SU-DHL-6 (cell line): ENCODE results near the gene DLX5.

Source experiments
- H2AFZ ChIP-seq: fragments of 200-600 bp; sonication (generic); 2 replicates; pipeline ENCODE4 v1.6.1; 2014; ENCODE audit warnings: low read depth, mild to moderate bottlenecking, moderate library complexity, mixed read lengths, antibody characterized with exemption, low read length; ENCODE audit not compliant: severe bottlenecking
- H3F3A ChIP-seq: fragments of 200-600 bp; shearing (Covaris generic); 2 replicates; pipeline ENCODE4 v1.6.0; 2016; ENCODE audit warnings: antibody characterized with exemption, mild to moderate bottlenecking; ENCODE audit not compliant: insufficient read depth
- H3K27ac ChIP-seq: fragments of 200-600 bp; sonication (generic); 2 replicates; pipeline ENCODE4 v1.5.1; 2016; ENCODE audit warnings: low read depth, mild to moderate bottlenecking, low read length, moderate library complexity, mixed read lengths
- H3K27me3 ChIP-seq: fragments of 200-600 bp; sonication (generic), shearing (Covaris generic); 2 replicates; pipeline ENCODE4 v1.6.0; 2014; ENCODE audit warnings: mild to moderate bottlenecking, low read length
- H3K36me3 ChIP-seq: fragments of 200-600 bp; sonication (generic); 2 replicates; pipeline ENCODE4 v1.6.1; 2014; ENCODE audit warnings: mild to moderate bottlenecking, low read length, mixed read lengths
- H3K4me2 ChIP-seq: fragments of 300-600, 200-600 bp; shearing (Covaris generic), sonication (generic); 2 replicates; pipeline ENCODE4 v1.6.0; 2014; ENCODE audit warnings: low read length, low read depth, mild to moderate bottlenecking; ENCODE audit not compliant: poor library complexity, severe bottlenecking
- H3K4me3 ChIP-seq: fragments of 200-600 bp; sonication (generic); 2 replicates; pipeline ENCODE4 v1.5.1; 2014; ENCODE audit warnings: antibody characterized with exemption, low read length, mild to moderate bottlenecking, mixed read lengths; ENCODE audit not compliant: insufficient read depth, poor library complexity, severe bottlenecking
- H3K79me2 ChIP-seq: fragments of 200-600 bp; sonication (generic); 2 replicates; pipeline ENCODE4 v1.6.1; 2014; ENCODE audit warnings: mild to moderate bottlenecking, low read length, moderate library complexity; ENCODE audit not compliant: insufficient read depth
- H3K9ac ChIP-seq: fragments of 200-600 bp; sonication (generic); 2 replicates; pipeline ENCODE4 v1.7.0; 2014; ENCODE audit warnings: mild to moderate bottlenecking, low read length
- H3K9me2 ChIP-seq: fragments of 200-600 bp; sonication (generic); replicated peaks from 2 replicates; pipeline ENCODE4 v1.6.1; 2014; ENCODE audit warnings: low read length; ENCODE audit not compliant: insufficient read depth
- H3K9me3 ChIP-seq: fragments of 200-600 bp; sonication (generic); 2 replicates; pipeline ENCODE4 v1.6.1; 2014; ENCODE audit warnings: low read length, mixed read lengths; ENCODE audit not compliant: insufficient read depth
- H4K20me1 ChIP-seq: fragments of 200-600 bp; sonication (generic); 2 replicates; pipeline ENCODE4 v1.6.1; 2014; ENCODE audit warnings: low read depth, mild to moderate bottlenecking, antibody characterized with exemption, low read length, moderate library complexity, mixed read lengths
- CTCF ChIP-seq: fragments of 200-600 bp; sonication (generic); IDR thresholded peaks from one replicate; pipeline ENCODE4 v1.5.1; 2017; ENCODE audit warnings: antibody characterized with exemption, mild to moderate bottlenecking, low read length, moderate library complexity; ENCODE audit not compliant: insufficient read depth, poor library complexity, severe bottlenecking
- EZH2phosphoT487 ChIP-seq: fragments of 200-600 bp; sonication (generic), shearing (Covaris generic); conservative IDR thresholded peaks from 2 replicates; pipeline ENCODE4 v1.6.1; 2018; ENCODE audit warnings: mild to moderate bottlenecking, antibody characterized with exemption, low read length, moderate library complexity, mixed read lengths

DLX5 gene

DNA sequence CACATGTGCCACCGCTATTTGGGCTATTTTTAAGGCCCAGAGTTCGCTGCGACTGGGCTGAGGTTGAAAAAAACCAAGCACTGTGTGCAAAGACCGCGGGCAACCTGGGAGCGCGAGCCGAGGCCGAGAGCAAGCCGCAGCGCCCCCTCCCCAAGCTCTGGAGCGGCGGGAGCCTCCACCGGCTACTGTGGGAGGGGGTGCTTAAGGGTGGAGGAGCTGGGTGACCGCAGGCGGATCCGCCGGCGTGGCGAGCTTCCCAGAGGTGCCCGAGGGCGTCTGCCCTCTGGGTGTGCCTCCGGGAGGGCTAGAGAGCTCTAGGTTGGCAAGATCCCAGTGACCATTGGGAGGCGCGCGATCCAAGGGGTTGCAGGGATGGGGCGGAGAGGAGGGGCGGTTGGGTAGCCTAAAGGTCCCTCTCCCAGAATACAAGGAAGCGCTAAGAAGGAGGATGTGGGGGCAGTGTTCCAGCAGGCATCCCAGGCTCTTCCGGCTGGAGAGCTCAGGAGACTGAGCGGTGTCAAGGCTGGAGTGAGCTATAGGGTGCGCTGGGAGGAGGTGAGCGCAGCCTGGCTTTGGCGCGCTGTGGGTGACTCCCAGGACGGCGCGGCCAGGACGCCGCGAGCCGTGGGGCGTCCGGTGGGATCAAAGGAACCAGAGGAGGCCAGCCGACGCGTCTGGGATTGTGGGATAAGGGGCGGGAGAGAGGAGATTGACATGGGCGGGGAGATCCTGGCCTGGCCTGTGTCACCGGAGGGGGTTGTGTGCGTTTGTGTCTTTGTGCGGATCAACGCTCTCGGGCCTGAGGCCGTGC lies 8.0 kb downstream of the DLX5 start:
- no peak overlapping the region for H3K4me2 ChIP-seq
- no peaks in the 10 kb centered on the region for H3K79me2 ChIP-seq
- no peak overlapping the region for H3K27ac ChIP-seq
- TF ChIP-seq EZH2phosphoT487 (no peak), CTCF (no peak)
- H3F3A ChIP-seq, result no peaks in the 10 kb centered on the region
- H3K36me3 ChIP-seq, result no peaks in the 10 kb centered on the region
- H4K20me1 ChIP-seq, result 0 out of 2 replicates have a peak, but pooled peaks cover 4% of the 10 kb centered on the region
- no peaks in the 10 kb centered on the region for H3K9me2 ChIP-seq
- no peak overlapping the region for H3K4me3 ChIP-seq
- H3K27me3 ChIP-seq, result no peaks in the 10 kb centered on the region
- H3K9me3 ChIP-seq, result no peaks in the 10 kb centered on the region
- no peak overlapping the region for H3K9ac ChIP-seq
- H2AFZ ChIP-seq, result no peak overlapping the region

- Histone ChIP-seq H3K79me2 (no peaks in the 10 kb centered on the region), H2AFZ (no peak overlapping the region), H3F3A (no peaks in the 10 kb centered on the region), H3K9ac (no peak overlapping the region), H3K4me3 (no peak overlapping the region), H3K36me3 (no peaks in the 10 kb centered on the region), H3K27ac (no peak overlapping the region), H3K27me3 (no peaks in the 10 kb centered on the region), H3K9me3 (no peaks in the 10 kb centered on the region), H3K9me2 (no peaks in the 10 kb centered on the region), H3K4me2 (no peak overlapping the region), H4K20me1 (0 out of 2 replicates have a peak, but pooled peaks cover 4% of the 10 kb centered on the region)
- TF ChIP-seq CTCF (no peak), EZH2phosphoT487 (no peak)
Measured at GRCh38 chr7:97015756-97016380, 8.8 kb downstream of the DLX5 start.

DNA sequence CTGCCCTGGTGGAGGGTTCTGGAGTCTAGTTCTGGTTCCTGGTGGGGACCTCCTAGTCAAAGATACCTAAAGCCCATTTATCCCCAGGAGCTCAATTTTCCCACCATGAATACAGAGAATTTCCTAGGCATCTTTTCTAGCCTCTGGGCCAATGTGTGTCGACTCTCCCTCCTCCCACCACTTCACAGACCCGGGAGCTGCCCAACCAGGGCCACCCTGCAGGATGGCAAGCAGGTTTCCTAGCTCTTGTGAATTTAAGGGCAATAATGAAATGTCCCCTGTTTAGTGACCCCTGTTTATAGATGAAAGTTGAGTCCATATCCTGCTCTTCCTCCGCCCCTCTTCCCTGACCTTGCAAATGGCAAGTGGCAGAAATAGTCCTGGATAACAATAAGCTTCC lies 9.4 kb downstream of the DLX5 start:
- Histone ChIP-seq H3F3A (no peaks in the 10 kb centered on the region), H3K27me3 (no peaks in the 10 kb centered on the region), H4K20me1 (0 out of 2 replicates have a peak, but pooled peaks cover 2% of the 10 kb centered on the region), H3K79me2 (no peaks in the 10 kb centered on the region), H3K9ac (no peak overlapping the region), H3K36me3 (no peaks in the 10 kb centered on the region), H3K4me2 (no peak overlapping the region), H3K4me3 (no peak overlapping the region), H2AFZ (no peak overlapping the region), H3K9me2 (no peaks in the 10 kb centered on the region), H3K27ac (no peak overlapping the region), H3K9me3 (no peaks in the 10 kb centered on the region)
- TF ChIP-seq CTCF, result no peak
- TF ChIP-seq EZH2phosphoT487, result no peak
